Activated naive CD8-positive, alpha-beta T cell treated with anti-CD3 and anti-CD28 coated beads, Interleukin-2, amount 10 ng/mL, durations not matched to agents 7 days and 5 days (primary cell): Measurements from ENCODE around the gene ACTN1. TPM values are rescaled to one million over a fixed set of nuclear protein-coding genes. Genes with fewer than 3 reads are reported as not detected.
A peak's percentile ranks its signal among the peaks of the same experiment; 100 is the strongest.

ENCODE experiments used
- ATAC-seq: fragments of 150-1000 bp; cut with Tn5 transposase; one replicate; pipeline ENCODE4 v1.10.0; 2021; ENCODE audit warnings: low read depth, moderate library complexity
- POLR2A ChIA-PET: fragments of 350-600 bp; sonication (Branson Sonifier 250); formaldehyde crosslinking; loops from one replicate; lab custom pipeline; 2021; ENCODE audit warnings: antibody characterized with exemption; lab: Charles Lee
- DNase-seq: peaks from one replicate; pipeline ENCODE4 v3.0.0; 2021
- H3K27ac Mint-ChIP-seq: one replicate; pipeline ENCODE4 v1.8.0; 2022; ENCODE audit warnings: mild to moderate bottlenecking, mixed read lengths
- H3K27me3 Mint-ChIP-seq: one replicate; pipeline ENCODE4 v1.8.0; 2022; ENCODE audit warnings: mild to moderate bottlenecking, moderate library complexity, mixed read lengths
- H3K36me3 Mint-ChIP-seq: one replicate; pipeline ENCODE4 v1.8.0; 2021; ENCODE audit warnings: mild to moderate bottlenecking, mixed read lengths
- H3K4me1 Mint-ChIP-seq: one replicate; pipeline ENCODE4 v1.8.0; 2021; ENCODE audit warnings: mixed read lengths
- H3K4me3 Mint-ChIP-seq: one replicate; pipeline ENCODE4 v1.8.0; 2022; ENCODE audit warnings: mild to moderate bottlenecking, moderate library complexity, mixed read lengths
- H3K9me3 Mint-ChIP-seq: one replicate; pipeline ENCODE4 v1.8.0; 2021; ENCODE audit warnings: mixed read lengths
- total RNA-seq, 2 experiments: library from RNA; stranded (reverse); gene quantifications; one replicate each; pipeline ENCODE4 v1.2.3, GENCODE V29; 2021

ACTN1 gene
- total RNA-seq, 2 experiments from 2014 or later, result 63.8 to 71.5 TPM

DNA sequence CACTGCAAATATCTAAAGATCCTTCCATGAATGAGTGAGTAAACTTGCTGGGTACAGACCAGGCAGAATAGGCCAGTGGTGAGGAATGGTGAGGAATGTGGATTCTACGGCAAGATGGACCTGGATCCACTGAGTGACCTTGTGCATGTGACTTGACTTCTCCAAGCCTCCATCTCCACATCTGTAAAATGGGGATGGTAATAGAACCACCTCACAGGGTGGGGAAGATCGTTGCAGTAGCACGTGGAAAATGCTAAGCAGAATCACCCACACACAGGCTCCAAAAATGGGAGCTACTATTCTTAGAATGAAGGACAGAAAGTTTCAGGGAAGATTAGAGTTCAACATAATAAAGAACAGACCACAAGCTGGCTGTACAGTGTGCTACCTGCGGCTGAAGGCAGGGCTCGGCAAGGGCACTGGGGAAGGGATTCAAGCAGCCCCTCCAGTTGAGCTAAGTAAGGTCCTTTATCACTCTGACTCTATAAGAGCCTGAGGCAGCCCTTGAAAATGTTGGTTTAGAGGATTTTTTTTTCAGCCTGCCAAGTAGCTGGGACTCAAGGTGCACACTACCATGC is 47.5 kb downstream of the ACTN1 start:
- DNase-seq (no peak), ATAC-seq (no peak)
- Mint-ChIP-seq H3K4me3 (no peak overlapping the region), H3K4me1 (peaks cover 34% of the 10 kb centered on the region), H3K27me3 (no peaks in the 10 kb centered on the region), H3K9me3 (peaks cover 4% of the 10 kb centered on the region), H3K36me3 (peaks cover 11% of the 10 kb centered on the region), H3K27ac (peak overlapping the region; percentile 37)
- POLR2A ChIA-PET, result interaction anchor here (0.8 kb wide), 1 partner anchor 17 kb away, joined by 5 read pairs; no protein-coding TSS in a partner anchor

DNA sequence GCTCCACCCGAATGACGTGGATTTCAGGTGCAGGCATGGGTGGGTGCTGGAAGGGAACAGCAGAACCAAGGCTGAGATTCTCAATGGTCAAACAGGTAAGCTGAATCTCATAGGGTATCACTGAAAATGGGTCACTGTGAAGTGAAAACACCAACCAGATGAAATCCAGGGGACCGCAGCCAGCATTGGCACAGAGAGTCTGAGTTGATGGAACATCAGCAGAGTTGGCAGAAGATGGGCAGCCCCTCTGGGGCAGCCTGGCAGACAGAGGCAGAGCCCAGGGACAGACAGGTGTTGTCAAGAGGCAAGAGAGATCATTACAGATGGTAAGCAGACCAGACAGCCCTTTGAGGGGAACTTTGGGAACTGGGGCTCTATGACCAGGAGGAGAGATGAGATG is 48.0 kb downstream of the ACTN1 start:
- Mint-ChIP-seq H3K27me3 (no peaks in the 10 kb centered on the region), H3K4me1 (peaks cover 34% of the 10 kb centered on the region), H3K27ac (peak overlapping the region; percentile 37), H3K4me3 (no peak overlapping the region), H3K9me3 (peaks cover 7% of the 10 kb centered on the region), H3K36me3 (peaks cover 16% of the 10 kb centered on the region)
- DNase-seq (no peak), ATAC-seq (no peak)
- POLR2A ChIA-PET, result no interaction called here

DNA sequence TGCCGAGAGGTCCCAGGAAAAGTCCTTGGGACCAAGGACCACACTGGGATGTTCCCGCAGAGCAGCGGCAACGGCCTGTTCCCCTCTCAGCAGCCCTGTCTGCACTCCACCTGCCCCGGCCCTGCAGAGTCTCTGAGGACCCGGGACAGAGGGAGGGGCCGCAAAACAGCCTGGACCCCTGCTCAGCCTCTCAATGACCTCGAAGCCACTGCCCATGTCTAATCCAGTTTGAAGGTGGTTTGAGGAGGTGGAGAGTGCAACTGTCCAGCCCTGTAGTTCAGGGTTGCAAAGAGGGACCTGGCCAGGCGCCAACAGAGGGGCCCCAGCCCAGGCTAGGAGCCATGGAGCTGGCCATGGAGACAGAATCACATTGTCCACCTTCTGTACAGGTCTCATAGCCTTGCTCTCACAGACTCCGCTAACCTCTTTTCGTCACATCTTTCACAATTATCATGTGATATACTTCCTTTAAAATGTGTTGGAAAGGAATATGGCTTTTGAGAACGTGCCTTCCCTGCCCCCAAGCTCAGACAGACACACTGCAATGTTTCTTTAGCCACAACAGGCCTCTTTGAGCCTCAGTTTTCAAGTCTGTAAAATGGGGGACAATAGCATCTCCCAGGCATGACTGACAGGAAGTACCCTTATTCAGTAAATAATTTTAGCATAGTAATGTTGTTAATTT is 49.3 kb downstream of the ACTN1 start:
- no peak for ATAC-seq
- Mint-ChIP-seq H3K36me3 (peaks cover 27% of the 10 kb centered on the region), H3K4me3 (no peak overlapping the region), H3K4me1 (peaks cover 37% of the 10 kb centered on the region), H3K27ac (peak overlapping the region; percentile 96), H3K27me3 (no peaks in the 10 kb centered on the region), H3K9me3 (peaks cover 11% of the 10 kb centered on the region)
- POLR2A ChIA-PET, result interaction anchor here (1.3 to 2.3 kb wide), 2 partner anchors 10 to 40 kb away, joined by 3 to 13 read pairs; no protein-coding TSS in a partner anchor
- no peak for DNase-seq

DNA sequence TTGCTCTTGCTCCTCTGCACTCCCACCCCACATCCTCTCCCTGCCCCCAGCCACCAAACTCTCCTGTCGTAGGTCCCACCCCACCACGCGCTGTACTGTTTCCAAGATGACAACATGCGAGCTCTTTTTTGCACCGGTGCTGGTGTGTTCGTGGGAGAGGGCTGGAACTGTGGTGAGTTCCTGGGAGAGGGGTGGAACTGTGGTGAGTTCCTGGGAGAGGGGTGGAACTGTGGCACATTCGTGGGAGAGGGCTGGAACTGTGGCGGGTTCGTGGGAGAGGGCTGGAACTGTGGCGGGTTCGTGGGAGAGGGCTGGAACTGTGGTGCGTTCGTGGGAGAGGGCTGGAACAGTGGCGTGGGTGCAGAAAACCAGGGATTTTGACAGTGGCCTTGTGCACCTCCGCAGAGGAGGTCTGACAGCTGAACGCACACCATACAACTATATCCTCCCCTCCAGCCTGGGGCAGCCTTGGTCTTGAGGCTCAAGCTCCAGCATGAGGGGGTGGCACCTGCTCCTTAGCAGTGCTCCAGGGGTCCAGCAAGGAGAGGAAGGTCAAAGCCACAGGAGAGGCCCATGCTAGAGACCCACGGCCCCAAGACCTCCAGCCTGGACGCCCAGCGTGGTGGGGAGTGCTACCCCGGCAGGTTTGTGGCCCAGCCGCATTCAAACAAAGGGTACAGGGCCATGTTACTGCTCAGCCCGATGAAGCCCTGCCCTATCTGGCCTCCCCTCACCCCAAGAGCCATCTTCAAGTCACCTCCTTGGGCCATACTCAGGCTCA is 50.1 kb downstream of the ACTN1 start:
- Mint-ChIP-seq H3K36me3 (peaks cover 33% of the 10 kb centered on the region), H3K27ac (peak overlapping the region; percentile 96), H3K4me3 (peak overlapping the region; percentile 79), H3K4me1 (peaks cover 41% of the 10 kb centered on the region), H3K9me3 (peaks cover 11% of the 10 kb centered on the region), H3K27me3 (no peaks in the 10 kb centered on the region)
- DNase-seq (no peak), ATAC-seq (peak; percentile 39)
- POLR2A ChIA-PET, result interaction anchor here (0.5 to 2.3 kb wide), 8 partner anchors 11 to 459 kb away, joined by 3 to 13 read pairs (median 4); partner anchors contain the start of gene ACTN1

DNA sequence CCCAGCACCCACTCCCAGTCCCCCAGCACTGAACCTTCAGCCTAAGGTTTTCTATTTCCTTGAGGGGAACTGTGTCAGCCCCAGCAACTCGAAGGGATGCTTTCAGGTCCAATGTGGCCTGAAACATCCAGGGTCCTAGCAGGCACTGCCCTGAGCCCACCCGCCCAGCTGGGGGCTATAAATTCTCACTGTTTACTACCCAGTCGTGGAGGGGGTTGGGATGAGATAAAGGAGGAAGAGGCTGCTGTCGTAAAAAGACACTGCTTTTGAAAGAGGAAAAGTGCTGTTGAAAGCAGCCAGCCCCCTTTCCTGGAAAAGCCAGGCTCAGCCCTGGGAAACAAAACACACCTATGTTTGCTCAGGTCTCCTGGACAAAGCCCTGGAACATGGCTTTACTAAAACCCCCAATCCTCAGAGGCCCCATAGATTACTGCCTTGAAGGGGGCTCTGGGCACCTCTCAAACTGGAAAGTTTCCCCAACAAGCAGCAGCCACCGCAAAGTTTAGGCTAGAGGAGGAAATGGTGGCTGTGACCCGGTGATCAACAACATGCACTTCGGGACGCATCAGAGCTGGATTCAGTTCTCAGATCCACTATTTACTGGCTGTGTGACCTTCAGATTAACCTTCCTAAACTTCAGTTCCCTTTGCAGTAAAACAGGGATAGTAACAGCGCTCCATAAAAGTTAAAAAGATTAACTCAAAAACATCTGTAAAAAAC is 51.0 kb downstream of the ACTN1 start:
- POLR2A ChIA-PET, result interaction anchor here (0.7 to 2.3 kb wide), 8 partner anchors 12 to 180 kb away, joined by 3 to 13 read pairs (median 4); partner anchors contain the start of gene ACTN1
- Mint-ChIP-seq H3K27me3 (no peaks in the 10 kb centered on the region), H3K4me1 (peaks cover 46% of the 10 kb centered on the region), H3K36me3 (peaks cover 37% of the 10 kb centered on the region), H3K27ac (peak overlapping the region; percentile 96), H3K9me3 (peaks cover 11% of the 10 kb centered on the region), H3K4me3 (peak overlapping the region; percentile 79)
- DNase-seq, result peak; percentile 44
- peak; percentile 53 for ATAC-seq

DNA sequence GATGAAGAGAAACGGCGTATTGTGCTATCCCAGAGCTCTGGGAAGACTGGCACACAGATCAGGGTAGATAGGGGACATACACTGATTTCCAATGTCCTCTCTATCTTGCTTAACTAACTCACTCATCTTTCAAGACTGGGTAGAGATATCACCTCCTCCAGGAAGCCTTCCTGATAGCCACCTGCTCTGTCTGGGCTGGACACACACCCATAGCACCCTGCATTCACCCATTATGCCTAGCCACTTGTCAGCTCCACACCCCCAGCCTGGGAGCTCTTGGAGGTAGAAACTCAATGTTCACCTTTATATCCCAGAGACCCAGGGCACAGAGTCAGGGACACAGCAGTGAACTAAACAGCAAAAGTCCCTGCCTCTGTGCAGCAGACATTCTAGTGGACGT is 52.0 kb downstream of the ACTN1 start:
- Mint-ChIP-seq H3K36me3 (peaks cover 39% of the 10 kb centered on the region), H3K4me3 (no peak overlapping the region), H3K9me3 (peaks cover 11% of the 10 kb centered on the region), H3K4me1 (peaks cover 45% of the 10 kb centered on the region), H3K27me3 (no peaks in the 10 kb centered on the region), H3K27ac (peak overlapping the region; percentile 44)
- POLR2A ChIA-PET, result interaction anchor here (1.1 to 1.8 kb wide), 3 partner anchors 12 to 69 kb away, joined by 3 to 10 read pairs (median 4); no protein-coding TSS in a partner anchor
- no peak for ATAC-seq
- DNase-seq, result no peak

DNA sequence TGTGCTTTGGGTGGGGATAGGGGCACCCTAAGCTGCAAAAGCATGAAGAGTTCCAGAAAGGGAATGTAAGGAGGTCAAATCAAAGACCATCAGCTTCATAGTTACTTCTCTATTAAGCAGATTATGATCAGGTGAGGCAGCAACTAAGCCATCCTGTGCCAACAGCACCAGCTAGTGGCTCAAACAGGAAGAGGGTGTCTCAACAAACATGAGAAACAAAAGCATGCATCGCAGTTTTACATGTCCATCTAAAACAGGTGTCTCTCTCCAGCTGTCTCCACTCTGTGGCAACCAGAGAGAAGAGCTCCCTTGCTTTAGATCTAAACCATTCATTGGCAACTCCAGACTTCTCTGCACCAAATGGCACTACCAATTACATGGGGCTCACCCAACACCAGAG is 52.9 kb downstream of the ACTN1 start:
- POLR2A ChIA-PET, result interaction anchor here (1.8 kb wide), 1 partner anchor 51 kb away, joined by 10 read pairs; no protein-coding TSS in a partner anchor
- no peak for ATAC-seq
- H3K9me3 Mint-ChIP-seq, result peaks cover 11% of the 10 kb centered on the region
- H3K4me3 Mint-ChIP-seq, result no peak overlapping the region
- peaks cover 44% of the 10 kb centered on the region for H3K4me1 Mint-ChIP-seq
- DNase-seq, result no peak
- peak overlapping the region; percentile 43 for H3K27ac Mint-ChIP-seq
- no peaks in the 10 kb centered on the region for H3K27me3 Mint-ChIP-seq
- peaks cover 39% of the 10 kb centered on the region for H3K36me3 Mint-ChIP-seq

DNA sequence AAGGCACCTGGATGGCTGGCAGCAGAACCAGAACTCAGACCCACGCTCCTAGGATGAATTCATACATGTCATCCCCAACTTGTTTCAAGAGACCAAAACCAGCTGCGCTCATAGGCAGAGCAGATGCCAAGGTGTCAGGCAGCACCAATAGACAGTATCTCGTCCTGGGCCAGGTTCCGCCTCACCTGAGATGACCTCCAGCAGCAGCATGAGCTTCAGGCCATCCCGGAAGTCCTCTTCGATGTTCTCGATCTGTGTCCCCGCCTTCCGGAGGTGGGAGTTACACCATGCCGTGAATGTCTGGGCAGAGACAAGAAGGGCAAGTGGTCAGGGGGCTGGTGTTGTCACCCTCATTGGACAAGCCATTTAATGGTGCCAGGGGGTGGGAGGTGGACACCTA is 53.7 kb downstream of the ACTN1 start:
- Mint-ChIP-seq H3K27ac (peak overlapping the region; percentile 4), H3K4me1 (peaks cover 44% of the 10 kb centered on the region), H3K9me3 (peaks cover 11% of the 10 kb centered on the region), H3K4me3 (no peak overlapping the region), H3K36me3 (peaks cover 41% of the 10 kb centered on the region), H3K27me3 (no peaks in the 10 kb centered on the region)
- ATAC-seq (no peak), DNase-seq (no peak)
- POLR2A ChIA-PET, result interaction anchor here (1.8 kb wide), 1 partner anchor 52 kb away, joined by 10 read pairs; no protein-coding TSS in a partner anchor

DNA sequence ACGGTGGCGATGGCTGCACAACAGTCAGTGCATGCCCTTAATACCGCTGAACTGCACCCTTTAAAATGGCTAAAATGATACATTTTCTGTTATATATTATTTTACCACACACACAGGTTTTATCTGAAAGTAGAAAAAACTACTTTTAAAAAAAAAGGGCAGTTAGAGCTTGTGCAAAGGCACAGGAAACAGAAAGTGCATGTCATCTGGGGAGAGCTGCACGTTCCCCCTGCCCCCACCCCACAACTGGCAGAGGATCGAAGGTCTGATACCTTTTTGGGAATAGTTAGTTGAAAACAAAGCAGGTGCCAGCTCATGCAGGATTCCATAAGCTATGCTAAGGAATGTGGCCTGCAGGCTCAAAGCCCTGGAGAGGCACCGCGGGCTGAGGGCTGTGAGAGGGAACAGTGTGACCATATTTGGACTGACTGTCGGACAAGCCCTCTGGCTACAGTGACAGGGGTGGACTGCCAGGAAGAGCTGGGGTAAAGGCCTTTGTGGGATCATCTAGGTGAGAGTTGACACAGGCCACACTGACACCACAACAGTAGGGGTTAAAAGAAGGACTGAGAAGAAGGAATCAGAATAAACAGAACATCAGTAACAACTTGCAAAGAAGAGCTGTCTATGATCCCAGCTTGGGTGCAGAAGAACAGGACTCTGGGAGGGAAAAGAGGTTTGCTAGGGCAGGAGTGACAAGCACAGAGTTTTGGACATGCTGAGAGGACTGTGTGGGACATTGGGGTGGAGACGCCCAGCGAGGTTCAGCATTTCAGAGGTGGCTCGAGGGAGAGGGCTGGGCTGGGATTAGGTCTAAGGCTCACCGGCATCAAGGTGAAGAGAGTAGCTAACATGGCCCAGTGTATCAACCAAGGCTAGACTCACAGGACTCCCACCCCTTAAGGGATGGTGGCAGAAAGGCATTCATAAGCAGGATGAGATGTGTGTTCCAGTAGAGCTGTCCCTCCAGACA is 54.6 kb downstream of the ACTN1 start:
- no peak for DNase-seq
- POLR2A ChIA-PET, result interaction anchor here (0.9 to 1.1 kb wide), 2 partner anchors 14 to 228 kb away, joined by 3 to 4 read pairs; partner anchors contain the start of gene DCAF5
- H3K27me3 Mint-ChIP-seq, result no peaks in the 10 kb centered on the region
- ATAC-seq, result peak; percentile 36
- peaks cover 41% of the 10 kb centered on the region for H3K4me1 Mint-ChIP-seq
- H3K36me3 Mint-ChIP-seq, result peaks cover 45% of the 10 kb centered on the region
- H3K27ac Mint-ChIP-seq, result peak overlapping the region; percentile 79
- peaks cover 11% of the 10 kb centered on the region for H3K9me3 Mint-ChIP-seq
- H3K4me3 Mint-ChIP-seq, result peak overlapping the region; percentile 59

DNA sequence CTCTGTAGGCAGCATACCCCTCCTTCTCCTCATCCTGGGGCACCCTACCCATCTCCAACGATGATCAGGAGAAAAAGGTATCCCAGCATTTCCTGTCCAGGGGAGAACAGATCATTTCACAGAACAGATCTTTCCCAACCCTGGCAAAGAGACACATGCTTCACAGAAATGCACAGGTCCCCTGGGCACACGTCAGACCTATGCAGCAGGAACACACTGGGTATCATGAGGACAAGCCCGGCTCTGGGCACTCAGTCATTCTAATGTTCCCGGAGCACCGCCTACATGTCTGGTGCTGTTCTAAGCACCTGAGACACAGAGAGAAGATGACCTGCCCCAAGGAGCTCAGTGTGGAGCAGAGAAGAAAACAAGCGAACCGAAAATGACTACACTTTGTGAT is 56.2 kb downstream of the ACTN1 start:
- H3K36me3 Mint-ChIP-seq, result peaks cover 52% of the 10 kb centered on the region
- H3K27ac Mint-ChIP-seq, result peak overlapping the region; percentile 31
- H3K4me1 Mint-ChIP-seq, result peaks cover 36% of the 10 kb centered on the region
- peaks cover 11% of the 10 kb centered on the region for H3K9me3 Mint-ChIP-seq
- POLR2A ChIA-PET, result no interaction called here
- DNase-seq, result no peak
- ATAC-seq, result no peak
- H3K27me3 Mint-ChIP-seq, result no peaks in the 10 kb centered on the region
- no peak overlapping the region for H3K4me3 Mint-ChIP-seq

DNA sequence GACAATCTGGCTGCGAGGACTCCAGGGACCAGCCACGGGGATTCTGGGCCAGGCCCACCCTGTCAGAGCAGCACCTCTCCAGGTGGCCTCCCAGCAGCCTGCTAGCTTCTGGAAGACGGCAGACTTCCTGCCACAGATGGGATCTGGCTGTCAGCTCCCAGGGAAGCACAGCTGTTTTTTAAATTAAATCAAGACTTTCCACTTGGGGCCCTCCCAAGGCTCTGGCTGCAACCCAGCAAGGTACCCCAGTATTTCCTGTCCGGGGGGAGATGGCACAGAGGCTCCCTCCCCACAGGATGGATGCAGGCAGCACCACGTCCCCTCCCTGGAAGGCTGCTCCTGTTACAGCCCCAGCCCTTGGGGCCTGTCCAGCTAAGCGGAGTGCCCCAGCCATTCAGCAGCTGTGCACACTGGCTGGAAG is 56.9 kb downstream of the ACTN1 start:
- ATAC-seq, result no peak
- no peak overlapping the region for H3K27ac Mint-ChIP-seq
- peaks cover 31% of the 10 kb centered on the region for H3K4me1 Mint-ChIP-seq

DNA sequence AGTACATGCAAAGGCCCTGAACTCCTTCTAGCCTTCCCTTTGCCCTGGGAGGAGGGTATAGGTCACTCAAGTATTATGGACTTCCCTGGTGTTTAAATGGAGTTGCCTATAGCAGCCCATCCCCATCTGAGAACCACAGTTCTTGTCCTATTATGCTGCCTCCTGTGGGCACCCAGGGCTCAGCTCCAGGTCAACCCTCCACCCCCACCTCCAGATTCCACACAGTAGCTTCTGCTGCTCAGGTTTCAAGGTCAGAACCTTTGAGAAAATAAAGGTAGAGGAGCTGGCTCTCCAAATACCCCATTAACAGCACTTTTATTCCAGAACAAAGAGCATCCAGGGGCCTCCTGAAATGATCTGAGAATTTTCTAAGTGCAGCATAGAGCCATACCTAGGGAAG is 57.4 kb downstream of the ACTN1 start:
- H3K4me1 Mint-ChIP-seq, result peaks cover 28% of the 10 kb centered on the region
- no peak overlapping the region for H3K4me3 Mint-ChIP-seq

More for the DNA sequence above, 56.9 kb downstream of the ACTN1 start:
- Mint-ChIP-seq H3K36me3 (peaks cover 55% of the 10 kb centered on the region), H3K9me3 (peaks cover 11% of the 10 kb centered on the region), H3K4me3 (no peak overlapping the region), H3K27me3 (no peaks in the 10 kb centered on the region)
- DNase-seq, result no peak
- POLR2A ChIA-PET, result no interaction called here

More for the DNA sequence above, 57.4 kb downstream of the ACTN1 start:
- ATAC-seq, result no peak
- DNase-seq, result no peak
- no peaks in the 10 kb centered on the region for H3K27me3 Mint-ChIP-seq
- POLR2A ChIA-PET, result no interaction called here
- H3K27ac Mint-ChIP-seq, result no peak overlapping the region
- peaks cover 7% of the 10 kb centered on the region for H3K9me3 Mint-ChIP-seq
- H3K36me3 Mint-ChIP-seq, result peaks cover 55% of the 10 kb centered on the region
